Measurements from ENCODE around the gene SESN1.
"Not testable (repeated sequence)": the region's sequence is repeated elsewhere in the genome, so short reads cannot be mapped to it uniquely, and the experiment has no call there.

Gene SESN1

GRCh38 chr6:108993876-108994275, 100.8 kb downstream of the SESN1 start:
- no peak for DNase-seq

GRCh38 chr6:108989700-108990099, 104.9 kb downstream of the SESN1 start:
- no peak for DNase-seq

GRCh38 chr6:108988765-108989164, 105.9 kb downstream of the SESN1 start:
- no peak for DNase-seq

GRCh38 chr6:108988296-108988695, 106.3 kb downstream of the SESN1 start:
- no peak for DNase-seq

- DNase-seq: no peak
Measured at GRCh38 chr6:108987156-108987555, 107.5 kb downstream of the SESN1 start.

GRCh38 chr6:108985301-108985700, 109.3 kb downstream of the SESN1 start:
- DNase-seq: no peak

- DNase-seq: no peak
Measured at GRCh38 chr6:108983151-108983550, 111.5 kb downstream of the SESN1 start.

GRCh38 chr6:108982154-108983113, 112.2 kb downstream of the SESN1 start:
- DNase-seq: no peak

GRCh38 chr6:108978638-108979037, 116.0 kb downstream of the SESN1 start:
- DNase-seq: not testable (repeated sequence)

- DNase-seq: no peak
Measured at GRCh38 chr6:108974201-108974600, 120.4 kb downstream of the SESN1 start.

GRCh38 chr6:108969776-108970175, 124.9 kb downstream of the SESN1 start:
- peak; percentile 7 for DNase-seq

GRCh38 chr6:108968325-108969316, 126.0 kb downstream of the SESN1 start:
- DNase-seq: no peak

- peak; percentile 70 for DNase-seq
Measured at GRCh38 chr6:108966855-108967755, 127.5 kb downstream of the SESN1 start.

GRCh38 chr6:108966251-108966650, 128.4 kb downstream of the SESN1 start:
- DNase-seq: no peak

- peak; percentile 66 for DNase-seq
Measured at GRCh38 chr6:108961985-108962384, 132.7 kb downstream of the SESN1 start.

GRCh38 chr6:108961077-108961476, 133.6 kb downstream of the SESN1 start:
- no peak for DNase-seq

GRCh38 chr6:108960601-108961000, 134.0 kb downstream of the SESN1 start:
- DNase-seq: no peak

- no peak for DNase-seq
Measured at GRCh38 chr6:108959972-108960582, 134.6 kb downstream of the SESN1 start.

GRCh38 chr6:108958900-108959770, 135.5 kb downstream of the SESN1 start:
- no peak for DNase-seq

GRCh38 chr6:108957221-108957620, 137.4 kb downstream of the SESN1 start:
- DNase-seq: no peak
